IMR-90 (cell line): ENCODE measurements around the gene CDH1. TPM values are rescaled to one million over a fixed set of nuclear protein-coding genes. Genes with fewer than 3 reads are reported as not detected.

ENCODE experiments used
- ATAC-seq: fragments of 200-7000 bp; cut with Tn5 transposase; 2 replicates; pipeline ENCODE4 v1.9.1; 2020; ENCODE audit warnings: low read depth, mild to moderate bottlenecking, moderate library complexity
- BruUV-seq: library from RNA; stranded (reverse); fragments of 400-500 nt; replicated peaks from 2 replicates; lab custom pipeline; 2021; lab: Mats Ljungman, UMichigan
- CTCF ChIA-PET: fragments of 300-600 bp; formaldehyde crosslinking; extraction: SDS; loops from one replicate; lab custom pipeline; 2021; ENCODE audit warnings: antibody characterized with exemption; lab: Yijun Ruan, JAX
- POLR2A ChIA-PET: fragments of 300-600 bp; sonication (Branson Sonifier 250); formaldehyde crosslinking; loops from one replicate; lab custom pipeline; 2022; ENCODE audit warnings: antibody characterized with exemption; ENCODE audit not compliant: unreplicated experiment; lab: Charles Lee
- DNase-seq: peaks from one replicate; pipeline ENCODE4 v3.0.0; 2013
- H2AFZ ChIP-seq: replicated peaks from 2 replicates; pipeline ENCODE3; 2013; ENCODE audit warnings: low read length, mild to moderate bottlenecking; ENCODE audit not compliant: poor library complexity
- H2AK5ac ChIP-seq: 2 replicates; pipeline ENCODE4 v1.6.1; 2013; ENCODE audit warnings: low read depth, low read length, inconsistent platforms
- H2AK9ac ChIP-seq: replicated peaks from 2 replicates; pipeline ENCODE3; 2013; ENCODE audit warnings: mild to moderate bottlenecking, low read depth, low read length, moderate library complexity; ENCODE audit not compliant: poor library complexity
- H2BK120ac ChIP-seq: 2 replicates; pipeline ENCODE4 v1.6.1; 2013; ENCODE audit warnings: low read depth, low read length, inconsistent platforms
- H2BK15ac ChIP-seq: 3 replicates; pipeline ENCODE4 v1.6.1; 2013; ENCODE audit warnings: low read depth, low read length, inconsistent platforms
- H2BK20ac ChIP-seq: 2 replicates; pipeline ENCODE4 v1.6.1; 2013; ENCODE audit warnings: low read depth, mild to moderate bottlenecking, inconsistent platforms, low read length, moderate library complexity
- H2BK5ac ChIP-seq: 2 replicates; pipeline ENCODE4 v1.6.1; 2013; ENCODE audit warnings: mild to moderate bottlenecking, low read depth, low read length, inconsistent platforms; ENCODE audit not compliant: poor library complexity, severe bottlenecking
- H3K14ac ChIP-seq: replicated peaks from 2 replicates; pipeline ENCODE4 v1.6.1; 2013; ENCODE audit warnings: low read depth, low read length, inconsistent platforms
- H3K18ac ChIP-seq: 2 replicates; pipeline ENCODE4 v1.6.1; 2013; ENCODE audit warnings: low read depth, low read length, control low read depth
- H3K23ac ChIP-seq: 2 replicates; pipeline ENCODE4 v1.6.1; 2013; ENCODE audit warnings: low read depth, low read length, inconsistent platforms
- H3K27ac ChIP-seq: 2 replicates; pipeline ENCODE4 v1.5.1; 2013; ENCODE audit warnings: mild to moderate bottlenecking, control low read depth, low read length; ENCODE audit not compliant: insufficient read depth
- H3K27me3 ChIP-seq: 2 replicates; pipeline ENCODE4 v1.6.1; 2013; ENCODE audit warnings: low read length; ENCODE audit not compliant: control insufficient read depth, insufficient read depth
- H3K36me3 ChIP-seq: 2 replicates; pipeline ENCODE4 v1.6.1; 2013; ENCODE audit warnings: low read length, mixed read lengths; ENCODE audit not compliant: control insufficient read depth, insufficient read depth
- H3K4ac ChIP-seq: 2 replicates; pipeline ENCODE4 v1.6.1; 2013; ENCODE audit warnings: low read depth, low read length, inconsistent platforms
- H3K4me1 ChIP-seq: 2 replicates; pipeline ENCODE4 v1.6.1; 2013; ENCODE audit warnings: low read length, mixed read lengths; ENCODE audit not compliant: control insufficient read depth, insufficient read depth
- H3K4me2 ChIP-seq: 2 replicates; pipeline ENCODE4 v1.6.1; 2013; ENCODE audit warnings: low read depth, mild to moderate bottlenecking, control low read depth, low read length, moderate library complexity
- H3K4me3 ChIP-seq: 2 replicates; pipeline ENCODE4 v1.5.1; 2013; ENCODE audit warnings: low read depth, mild to moderate bottlenecking, control low read depth, low read length, moderate library complexity; ENCODE audit not compliant: insufficient read depth
- H3K56ac ChIP-seq: 2 replicates; pipeline ENCODE4 v1.6.1; 2013; ENCODE audit warnings: low read length, inconsistent platforms; ENCODE audit not compliant: insufficient read depth; ENCODE audit errors: extremely low read depth
- H3K79me1 ChIP-seq, 2 experiments: 2 replicates each; pipeline ENCODE4 v1.6.1; 2013; ENCODE audit warnings: low read length in 2 of 2, inconsistent platforms in 1 of 2, low read depth in 1 of 2
- H3K9ac ChIP-seq: 2 replicates; pipeline ENCODE4 v1.6.1; 2013; ENCODE audit warnings: low read depth, low read length, control low read depth
- H3K9me1 ChIP-seq: 2 replicates; pipeline ENCODE4 v1.6.1; 2013; ENCODE audit warnings: low read length, inconsistent platforms; ENCODE audit not compliant: insufficient read depth
- H3K9me3 ChIP-seq: 2 replicates; pipeline ENCODE4 v1.6.1; 2013; ENCODE audit warnings: low read length; ENCODE audit not compliant: control insufficient read depth, insufficient read depth
- H4K20me1 ChIP-seq: 2 replicates; pipeline ENCODE4 v1.6.1; 2013; ENCODE audit warnings: low read length, inconsistent platforms; ENCODE audit not compliant: insufficient read depth
- H4K5ac ChIP-seq: 2 replicates; pipeline ENCODE4 v1.6.1; 2013; ENCODE audit warnings: mild to moderate bottlenecking, low read depth, low read length, control low read depth
- H4K8ac ChIP-seq, 2 experiments: 2 replicates each; pipeline ENCODE4 v1.6.1; 2013; ENCODE audit warnings: low read depth in 2 of 2, low read length in 2 of 2, control low read depth in 1 of 2, inconsistent platforms in 1 of 2
- H4K91ac ChIP-seq: 2 replicates; pipeline ENCODE4 v1.6.1; 2013; ENCODE audit warnings: low read depth, low read length, inconsistent platforms; ENCODE audit not compliant: insufficient read depth
- BHLHE40 ChIP-seq: fragments of 150-350 bp; IDR thresholded peaks from 2 replicates; pipeline ENCODE4 v1.6.1; 2016; ENCODE audit warnings: mild to moderate bottlenecking, low read depth, low read length
- CEBPB ChIP-seq: IDR thresholded peaks from 2 replicates; pipeline ENCODE4 v1.6.1; 2012; ENCODE audit warnings: low read depth, low read length, improper control_type of control experiment
- CHD1 ChIP-seq: IDR thresholded peaks from 2 replicates; pipeline ENCODE4 v1.6.1; 2012; ENCODE audit warnings: low read depth, low read length, improper control_type of control experiment
- CTCF ChIP-seq: conservative IDR thresholded peaks from 2 replicates; pipeline ENCODE4 v1.5.1; 2012; ENCODE audit warnings: mild to moderate bottlenecking, low read depth, low read length, improper control_type of control experiment
- ELK1 ChIP-seq: fragments of 150-350 bp; IDR thresholded peaks from 2 replicates; pipeline ENCODE4 v1.6.1; 2016; ENCODE audit warnings: low read depth, mild to moderate bottlenecking, low read length, moderate library complexity, borderline replicate concordance
- FOS ChIP-seq: fragments of 150-350 bp; IDR thresholded peaks from 2 replicates; pipeline ENCODE4 v1.6.1; 2016; ENCODE audit warnings: low read depth, low read length
- MAFK ChIP-seq: IDR thresholded peaks from 2 replicates; pipeline ENCODE4 v1.6.1; 2012; ENCODE audit warnings: low read depth, low read length, improper control_type of control experiment
- MXI1 ChIP-seq: IDR thresholded peaks from 2 replicates; pipeline ENCODE4 v1.6.1; 2012; ENCODE audit warnings: low read depth, mild to moderate bottlenecking, low read length, moderate library complexity, borderline replicate concordance
- NFE2L2 ChIP-seq: fragments of 150-350 bp; IDR thresholded peaks from 2 replicates; pipeline ENCODE4 v1.6.1; 2016; ENCODE audit warnings: low read depth, mild to moderate bottlenecking, low read length
- POLR2A ChIP-seq: IDR thresholded peaks from 2 replicates; pipeline ENCODE4 v1.6.1; 2012; ENCODE audit warnings: mild to moderate bottlenecking, low read depth, low read length
- RAD21 ChIP-seq: IDR thresholded peaks from 2 replicates; pipeline ENCODE4 v1.6.1; 2012; ENCODE audit warnings: low read length, improper control_type of control experiment
- RCOR1 ChIP-seq: IDR thresholded peaks from 2 replicates; pipeline ENCODE4 v1.6.1; 2012; ENCODE audit warnings: mild to moderate bottlenecking, low read length, improper control_type of control experiment; ENCODE audit not compliant: insufficient replicate concordance
- RFX5 ChIP-seq: IDR thresholded peaks from 2 replicates; pipeline ENCODE4 v1.8.0; 2012; ENCODE audit warnings: low read depth, mild to moderate bottlenecking, low read length, moderate library complexity
- SMC3 ChIP-seq: fragments of 150-350 bp; IDR thresholded peaks from 2 replicates; pipeline ENCODE4 v1.6.1; 2016; ENCODE audit warnings: low read depth, mild to moderate bottlenecking, antibody characterized with exemption, low read length, moderate library complexity
- WGBS, 2 experiments: methylation state at CpG; one replicate each; pipeline versions ENCODE4 v1.1.5 to v1.1.7; 2013; ENCODE audit warnings: missing lambda C conversion rate in 2 of 2; ENCODE audit not compliant: insufficient read length in 1 of 2; ENCODE audit errors: extremely low coverage in 2 of 2; 5-methylcytosine and 5-hydroxymethylcytosine counted together
- dilution Hi-C: fragments of 300-500 bp; cut with HindIII; formaldehyde crosslinking; loops from one replicate; pipeline ENCODE4 v1.14.3; 2018; ENCODE audit warnings: low sequenced_read_pairs; ENCODE audit not compliant: unreplicated experiment
- in situ Hi-C: fragments of 300-500 bp; cut with MboI; formaldehyde crosslinking; loops from 3 replicates; pipeline ENCODE4 v1.14.3; 2019; ENCODE audit warnings: low sequenced_read_pairs, inconsistent platforms, mixed read lengths
- intact Hi-C: fragments of 100-400 bp; cut with micrococcal nuclease; formaldehyde crosslinking; loops from 2 replicates; pipeline ENCODE4 v1.10.0; 2022
- polyA plus RNA-seq, 3 experiments: library from polyadenylated mRNA; depleted of rRNA; stranded (reverse); fragments of >200 nt; gene quantifications; 2 replicates each; pipeline ENCODE4 v1.2.3, GENCODE V29; 2012; ENCODE audit warnings: low replicate concordance in 1 of 3
- total RNA-seq: library from RNA; depleted of rRNA; stranded (reverse); fragments of >200 nt; gene quantifications from 2 replicates; pipeline ENCODE4 v1.2.3, GENCODE V29; 2012
- TF ChIP-seq, protein P1 (sequence below): fragments of 150-350 bp; IDR thresholded peaks from 2 replicates; pipeline ENCODE4 v1.6.1; 2017; ENCODE audit warnings: mild to moderate bottlenecking, antibody characterized with exemption, low read length, low read depth

The CDH1 gene
- total and polyA plus RNA-seq, 2 of the 4 experiments (the other 2 are of a cell fraction), result under 0.01 TPM; not detected in 1

GRCh38 chr16:68850481-68850880 is 113.4 kb downstream of the CDH1 start:
- Histone ChIP-seq H3K27ac (no peak overlapping the region), H3K27me3 (no peaks in the 10 kb centered on the region), H4K91ac (no peak overlapping the region), H3K79me1 (peaks cover 8 to 22% of the 10 kb centered on the region in 2 experiments; a peak in 3 of 4 replicates), H3K4me1 (no peaks in the 10 kb centered on the region; the same call in 1 of the 2 replicates), H2AFZ (no peak overlapping the region), H2AK9ac (no peak overlapping the region), H3K14ac (no peak overlapping the region), H4K20me1 (0 out of 2 replicates have a peak, but pooled peaks cover 3% of the 10 kb centered on the region), H2BK5ac (no peak overlapping the region), H3K23ac (no peak overlapping the region), H4K8ac (no peak overlapping the region), H2BK15ac (no peak overlapping the region), H3K36me3 (no peaks in the 10 kb centered on the region), H3K4me2 (no peak overlapping the region), H3K56ac (no peak overlapping the region), H4K5ac (no peak overlapping the region), H2AK5ac (no peak overlapping the region), H3K18ac (no peak overlapping the region), H2BK120ac (no peak overlapping the region), H3K9me1 (no peaks in the 10 kb centered on the region), H3K9ac (no peak overlapping the region), H3K4ac (no peak overlapping the region), H3K9me3 (no peaks in the 10 kb centered on the region), H3K4me3 (no peak overlapping the region), H2BK20ac (no peak overlapping the region)
- in situ Hi-C loops, result no loop called here
- no TSS peak for BruUV-seq
- CTCF ChIA-PET, result no interaction called here
- no CpG with 5 or more reads among the region's 2 CpGs for WGBS, 2 experiments
- intact Hi-C loops, result no loop called here
- TF ChIP-seq CEBPB, result no peak
- TF ChIP-seq MXI1, result no peak
- no peak for TF ChIP-seq NFE2L2
- no peak for TF ChIP-seq FOS
- TF ChIP-seq, protein P1, sequence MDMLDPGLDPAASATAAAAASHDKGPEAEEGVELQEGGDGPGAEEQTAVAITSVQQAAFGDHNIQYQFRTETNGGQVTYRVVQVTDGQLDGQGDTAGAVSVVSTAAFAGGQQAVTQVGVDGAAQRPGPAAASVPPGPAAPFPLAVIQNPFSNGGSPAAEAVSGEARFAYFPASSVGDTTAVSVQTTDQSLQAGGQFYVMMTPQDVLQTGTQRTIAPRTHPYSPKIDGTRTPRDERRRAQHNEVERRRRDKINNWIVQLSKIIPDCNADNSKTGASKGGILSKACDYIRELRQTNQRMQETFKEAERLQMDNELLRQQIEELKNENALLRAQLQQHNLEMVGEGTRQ, result no peak
- no peak for TF ChIP-seq BHLHE40
- TF ChIP-seq CHD1, result no peak
- no peak for TF ChIP-seq CTCF
- no peak for TF ChIP-seq SMC3
- TF ChIP-seq MAFK, result no peak
- no peak for TF ChIP-seq RAD21
- no peak for TF ChIP-seq RCOR1
- TF ChIP-seq RFX5, result no peak
- no peak for TF ChIP-seq POLR2A
- TF ChIP-seq ELK1, result no peak
- POLR2A ChIA-PET, result no interaction called here
- dilution Hi-C loops, result no loop called here
- DNase-seq (no peak), ATAC-seq (no peak)
